Measurements from ENCODE around the gene TSC2.

TSC2 gene

GRCh38 chr16:2047330-2048115 is at the start of gene TSC2, which contains the start of gene NTHL1:
TSS of gene TSC2 (plus strand) at chr16:2047985. CDS start at chr16:2048616, 631 bp downstream.
TSS of gene NTHL1 (minus strand) at chr16:2047834. CDS start at chr16:2047823, 11 bp downstream.
- H3K27me3 ChIP-seq: peaks cover 14% of the 10 kb centered on the region
- H3K36me3 ChIP-seq: peaks cover 25% of the 10 kb centered on the region
- peak; percentile 77 for TF ChIP-seq CTCF (IDR thresholded peaks at IDR 0.05)
- peaks cover 13 to 17% of the 10 kb centered on the region in 2 experiments for H3K4me1 ChIP-seq (ENCODE audit: control insufficient read depth in 1 of 2, insufficient read depth in 1 of 2, low read depth in 1 of 2, low read length in 1 of 2)
- peak within 1 kb of the TSS; percentile 66 for H3K27ac ChIP-seq
- peak within 1 kb of the TSS; percentile 86 to 89 for H3K4me3 ChIP-seq (ENCODE audit: low read depth in 1 of 2, low read length in 1 of 2)
- H3K9me3 ChIP-seq: no peaks in the 10 kb centered on the region

GRCh38 chr16:1998360-1998835 is 49.4 kb upstream of the TSC2 start:
- no peak overlapping the region for H3K4me3 ChIP-seq (ENCODE audit: low read depth in 1 of 2, low read length in 1 of 2)
- peaks cover 0 to under 1% of the 10 kb centered on the region in 2 experiments for H3K4me1 ChIP-seq (ENCODE audit: control insufficient read depth in 1 of 2, insufficient read depth in 1 of 2, low read depth in 1 of 2, low read length in 1 of 2)
- H3K36me3 ChIP-seq: peaks cover 67% of the 10 kb centered on the region
- H3K27ac ChIP-seq: no peak overlapping the region
- TF ChIP-seq CTCF (IDR thresholded peaks at IDR 0.05): no peak
- peaks cover 5% of the 10 kb centered on the region for H3K27me3 ChIP-seq
- H3K9me3 ChIP-seq: no peaks in the 10 kb centered on the region

GRCh38 chr16:1998852-1999801 is 48.7 kb upstream of the TSC2 start:
- no peak for TF ChIP-seq CTCF (IDR thresholded peaks at IDR 0.05)
- H3K4me1 ChIP-seq (ENCODE audit: control insufficient read depth in 1 of 2, insufficient read depth in 1 of 2, low read depth in 1 of 2, low read length in 1 of 2): peaks cover 3 to 8% of the 10 kb centered on the region in 2 experiments
- no peaks in the 10 kb centered on the region for H3K9me3 ChIP-seq
- no peak overlapping the region for H3K27ac ChIP-seq
- H3K36me3 ChIP-seq: peaks cover 67% of the 10 kb centered on the region
- no peaks in the 10 kb centered on the region for H3K27me3 ChIP-seq
- no peak overlapping the region for H3K4me3 ChIP-seq (ENCODE audit: low read depth in 1 of 2, low read length in 1 of 2)

- Histone ChIP-seq H3K27ac (no peak overlapping the region), H3K9me3 (no peaks in the 10 kb centered on the region), H3K36me3 (peaks cover 67% of the 10 kb centered on the region), H3K4me3 (ENCODE audit: low read depth in 1 of 2, low read length in 1 of 2) (no peak overlapping the region), H3K27me3 (no peaks in the 10 kb centered on the region), H3K4me1 (ENCODE audit: control insufficient read depth in 1 of 2, insufficient read depth in 1 of 2, low read depth in 1 of 2, low read length in 1 of 2) (peaks cover 6 to 11% of the 10 kb centered on the region in 2 experiments)
- TF ChIP-seq CTCF (IDR thresholded peaks at IDR 0.05): no peak
Observed at GRCh38 chr16:1999866-2000514, 47.8 kb upstream of the TSC2 start.

GRCh38 chr16:2001035-2001434 is 46.8 kb upstream of the TSC2 start:
- Histone ChIP-seq H3K36me3 (peaks cover 67% of the 10 kb centered on the region), H3K4me1 (ENCODE audit: control insufficient read depth in 1 of 2, insufficient read depth in 1 of 2, low read depth in 1 of 2, low read length in 1 of 2) (peaks cover 6 to 19% of the 10 kb centered on the region in 2 experiments)

More at GRCh38 chr16:2001035-2001434, 46.8 kb upstream of the TSC2 start:
- H3K27me3 ChIP-seq: peaks cover 6% of the 10 kb centered on the region
- H3K4me3 ChIP-seq (ENCODE audit: low read depth in 1 of 2, low read length in 1 of 2): no peak overlapping the region
- no peak overlapping the region for H3K27ac ChIP-seq
- no peaks in the 10 kb centered on the region for H3K9me3 ChIP-seq
- no peak for TF ChIP-seq CTCF (IDR thresholded peaks at IDR 0.05)

Measured in neutrophil (primary cell).